ENCODE results near the gene TP53AIP1. TPM values are rescaled to one million over a fixed set of nuclear protein-coding genes. Genes with fewer than 3 reads are reported as not detected.

The TP53AIP1 gene
- total and polyA plus RNA-seq, 12 donors, result 0.01 TPM; not detected in 11

DNA sequence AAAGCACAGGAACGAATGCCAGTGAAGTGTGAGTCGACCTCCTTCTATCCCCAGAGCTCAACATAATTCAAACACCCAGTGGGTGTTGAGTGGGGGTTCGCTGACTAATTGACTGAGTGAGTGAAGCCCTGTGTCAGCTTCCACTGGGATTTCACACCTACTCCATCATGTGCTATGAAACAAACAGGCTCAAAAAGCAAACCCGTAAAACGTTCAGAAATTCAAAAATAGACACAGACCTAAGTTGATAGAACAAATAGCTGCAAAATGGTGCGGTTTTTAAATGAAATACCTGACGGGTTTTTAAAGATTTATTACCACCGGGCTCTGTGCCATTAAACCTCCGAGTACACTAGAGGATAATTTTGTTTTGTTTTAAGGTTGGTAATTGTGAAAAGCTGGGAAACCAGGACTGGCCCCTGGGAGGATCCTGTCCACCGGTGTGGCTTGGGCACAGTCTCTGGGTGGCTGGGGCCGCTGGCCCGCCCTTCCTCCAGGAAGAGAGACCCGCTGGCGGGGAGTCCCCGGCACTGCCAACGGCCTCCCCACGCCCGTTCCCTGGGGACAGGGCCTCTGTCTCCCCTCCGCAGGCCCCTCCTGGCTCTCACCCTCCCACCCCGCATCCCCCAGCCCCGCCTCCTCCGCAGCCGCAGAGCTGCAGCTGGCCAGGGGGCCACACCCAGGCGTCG lies 37.9 kb downstream of the TP53AIP1 start:
- H3K4me3 ChIP-seq, result peak overlapping the region; percentile 46 to 79 (median 61)
- H3K27ac ChIP-seq, result peak overlapping the region in 9 of 10 donors; percentile 58 to 86 (median 69)
- H3K36me3 ChIP-seq, result no peaks in the 10 kb centered on the region
- 11 to 12% methylated on average over 23 to 25 of the region's 25 CpGs for WGBS, 2 donors
- DNase-seq (peak in 1 of 2 donors; percentile 54), ATAC-seq (peak; percentile 44 to 76 (median 56))
- no peaks in the 10 kb centered on the region for H3K9me3 ChIP-seq
- H3K4me1 ChIP-seq, result peaks cover 7 to 67% (median 43%) of the 10 kb centered on the region in 9 donors
- TF ChIP-seq, protein P1, sequence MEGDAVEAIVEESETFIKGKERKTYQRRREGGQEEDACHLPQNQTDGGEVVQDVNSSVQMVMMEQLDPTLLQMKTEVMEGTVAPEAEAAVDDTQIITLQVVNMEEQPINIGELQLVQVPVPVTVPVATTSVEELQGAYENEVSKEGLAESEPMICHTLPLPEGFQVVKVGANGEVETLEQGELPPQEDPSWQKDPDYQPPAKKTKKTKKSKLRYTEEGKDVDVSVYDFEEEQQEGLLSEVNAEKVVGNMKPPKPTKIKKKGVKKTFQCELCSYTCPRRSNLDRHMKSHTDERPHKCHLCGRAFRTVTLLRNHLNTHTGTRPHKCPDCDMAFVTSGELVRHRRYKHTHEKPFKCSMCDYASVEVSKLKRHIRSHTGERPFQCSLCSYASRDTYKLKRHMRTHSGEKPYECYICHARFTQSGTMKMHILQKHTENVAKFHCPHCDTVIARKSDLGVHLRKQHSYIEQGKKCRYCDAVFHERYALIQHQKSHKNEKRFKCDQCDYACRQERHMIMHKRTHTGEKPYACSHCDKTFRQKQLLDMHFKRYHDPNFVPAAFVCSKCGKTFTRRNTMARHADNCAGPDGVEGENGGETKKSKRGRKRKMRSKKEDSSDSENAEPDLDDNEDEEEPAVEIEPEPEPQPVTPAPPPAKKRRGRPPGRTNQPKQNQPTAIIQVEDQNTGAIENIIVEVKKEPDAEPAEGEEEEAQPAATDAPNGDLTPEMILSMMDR (IDR thresholded peaks at IDR 0.05), result no peak
- intact Hi-C loops (cut with DNase I), result loop anchor here in 1 of 10 donors (1.0 kb wide), 1 partner anchor 36 kb away; no protein-coding TSS in a partner anchor
- H3K27me3 ChIP-seq, result peaks cover 0 to 5% (median 0%) of the 10 kb centered on the region in 7 donors

GRCh38 chr11:128904303-128904655 lies 38.4 kb downstream of the TP53AIP1 start:
- intact Hi-C loops (cut with DNase I), result loop anchor here in 1 of 10 donors (1.0 kb wide), 1 partner anchor 36 kb away; no protein-coding TSS in a partner anchor
- 84 to 86% methylated on average over 14 of the region's 14 CpGs for WGBS, 2 donors
- H3K27me3 ChIP-seq, result peaks cover 0 to 5% (median 0%) of the 10 kb centered on the region in 7 donors
- H3K4me3 ChIP-seq, result peak overlapping the region in 2 of 10 donors; percentile 60 to 79
- H3K36me3 ChIP-seq, result no peaks in the 10 kb centered on the region
- peak overlapping the region in 5 of 10 donors; percentile 41 to 86 (median 68) for H3K27ac ChIP-seq
- TF ChIP-seq, protein P1 (IDR thresholded peaks at IDR 0.05), result no peak
- DNase-seq, result no peak
- H3K4me1 ChIP-seq, result peaks cover 7 to 62% (median 38%) of the 10 kb centered on the region in 9 donors
- no peak for ATAC-seq
- no peaks in the 10 kb centered on the region for H3K9me3 ChIP-seq

GRCh38 chr11:128903248-128904061 lies 39.2 kb downstream of the TP53AIP1 start:
- H3K9me3 ChIP-seq, result no peaks in the 10 kb centered on the region
- WGBS, 2 donors, result 60 to 67% methylated on average over 17 of the region's 17 CpGs
- ATAC-seq, result peak in 6 of 8 donors; percentile 1 to 33 (median 22)
- H3K4me1 ChIP-seq, result peaks cover 2 to 54% (median 30%) of the 10 kb centered on the region in 9 donors
- DNase-seq, result no peak
- intact Hi-C loops (cut with DNase I), result loop anchor here in 1 of 10 donors (1.0 kb wide), 1 partner anchor 37 kb away; no protein-coding TSS in a partner anchor
- H3K27ac ChIP-seq, result peak overlapping the region in 2 of 10 donors; percentile 41 to 86
- peaks cover 0 to 5% (median 0%) of the 10 kb centered on the region in 7 donors for H3K27me3 ChIP-seq
- H3K36me3 ChIP-seq, result no peaks in the 10 kb centered on the region
- TF ChIP-seq, protein P1 (IDR thresholded peaks at IDR 0.05), result no peak
- no peak overlapping the region for H3K4me3 ChIP-seq

- Histone ChIP-seq H3K4me3 (no peak overlapping the region), H3K36me3 (no peaks in the 10 kb centered on the region), H3K27ac (no peak overlapping the region), H3K9me3 (no peaks in the 10 kb centered on the region), H3K4me1 (peaks cover 2 to 50% (median 23%) of the 10 kb centered on the region in 9 donors), H3K27me3 (peaks cover 0 to 5% (median 0%) of the 10 kb centered on the region in 7 donors)
- WGBS, 2 donors, result 90 to 93% methylated on average over 10 of the region's 10 CpGs
- ATAC-seq, result no peak
- TF ChIP-seq, protein P1 (IDR thresholded peaks at IDR 0.05), result no peak
- DNase-seq, result no peak
- intact Hi-C loops (cut with DNase I), result no loop called here
Observed at GRCh38 chr11:128902515-128903066, 40.1 kb downstream of the TP53AIP1 start.
